Stimulated activated CD4-positive, alpha-beta T cell treated with anti-CD3 and anti-CD28 coated beads, Interleukin-2, amount 100 ng/mL, for 24 hours (primary cell): Measurements from ENCODE around the gene PDE2A.
A peak's percentile ranks its signal among the peaks of the same experiment; 100 is the strongest.

ENCODE experiments used
- DNase-seq, 2 donors: peaks; one replicate each; pipeline ENCODE4 v3.0.0-alpha.2; 2020

The PDE2A gene

DNA sequence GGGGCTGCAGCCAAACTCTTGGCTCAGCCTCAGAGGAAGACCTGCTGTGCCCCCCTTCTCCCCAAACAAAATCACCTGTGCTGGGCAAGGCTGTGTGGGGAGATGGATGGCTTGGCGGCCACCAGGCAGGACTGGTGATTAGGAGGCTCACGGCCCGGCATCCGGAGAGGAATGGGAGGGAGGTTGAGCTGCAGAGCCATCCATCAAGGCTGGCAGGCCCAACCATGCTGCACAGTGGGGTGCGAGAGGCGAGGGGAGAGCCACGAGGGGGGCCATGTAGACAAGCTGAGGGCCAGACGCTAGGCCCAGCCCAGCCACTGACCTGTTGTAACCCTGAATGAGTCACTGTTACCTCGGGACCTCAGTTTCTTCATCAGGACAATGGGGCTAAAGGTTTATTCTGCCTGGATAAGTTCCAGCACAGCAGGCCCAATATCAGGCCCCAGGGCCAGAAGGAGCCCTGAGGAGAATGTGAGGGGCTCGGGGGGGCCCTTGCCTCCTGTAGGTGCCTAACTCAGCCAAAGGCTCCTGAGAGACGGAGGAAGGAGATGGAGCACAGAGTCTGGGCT is 18.2 kb downstream of the PDE2A start:
- DNase-seq, result no peak

DNA sequence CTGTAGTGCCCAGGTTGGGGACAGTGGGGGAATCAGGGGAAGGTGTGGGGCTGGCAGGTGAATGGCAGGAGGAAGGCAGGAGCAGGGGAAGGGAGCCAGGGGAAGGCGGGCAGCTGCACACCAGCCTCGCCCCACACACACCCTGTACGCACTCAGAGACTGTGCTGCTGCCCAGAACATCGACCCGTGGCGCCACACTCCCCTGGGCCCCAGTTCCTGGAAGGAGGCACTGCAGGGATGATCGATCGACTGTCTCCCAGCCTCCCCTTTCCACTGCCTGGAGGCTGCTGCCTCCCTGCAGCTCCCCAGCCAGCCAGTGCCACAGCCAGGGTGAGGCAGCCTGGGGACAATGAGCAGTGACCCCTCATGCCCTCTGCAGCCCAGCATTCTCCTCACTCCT is 19.2 kb downstream of the PDE2A start:
- no peak for DNase-seq

DNA sequence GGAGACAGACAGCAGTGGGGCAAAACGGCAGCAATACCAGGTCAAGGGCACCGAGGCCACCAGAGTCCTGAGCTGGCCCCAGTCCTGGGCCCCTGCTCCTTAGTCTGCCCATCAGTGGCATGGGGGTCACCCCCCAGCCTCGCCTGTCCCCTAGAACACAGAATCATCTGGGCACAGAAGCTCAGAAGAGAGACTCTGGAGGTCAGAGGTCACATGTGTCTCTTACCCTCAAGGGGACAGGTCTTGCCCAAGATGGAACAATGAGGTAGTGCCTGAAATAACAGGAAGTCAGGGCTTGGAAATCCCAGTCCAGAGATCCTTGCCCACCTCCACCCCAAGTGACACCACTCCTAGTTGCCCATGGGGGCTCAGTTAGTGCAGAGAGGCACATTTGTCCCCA is 20.6 kb downstream of the PDE2A start:
- DNase-seq, result no peak

DNA sequence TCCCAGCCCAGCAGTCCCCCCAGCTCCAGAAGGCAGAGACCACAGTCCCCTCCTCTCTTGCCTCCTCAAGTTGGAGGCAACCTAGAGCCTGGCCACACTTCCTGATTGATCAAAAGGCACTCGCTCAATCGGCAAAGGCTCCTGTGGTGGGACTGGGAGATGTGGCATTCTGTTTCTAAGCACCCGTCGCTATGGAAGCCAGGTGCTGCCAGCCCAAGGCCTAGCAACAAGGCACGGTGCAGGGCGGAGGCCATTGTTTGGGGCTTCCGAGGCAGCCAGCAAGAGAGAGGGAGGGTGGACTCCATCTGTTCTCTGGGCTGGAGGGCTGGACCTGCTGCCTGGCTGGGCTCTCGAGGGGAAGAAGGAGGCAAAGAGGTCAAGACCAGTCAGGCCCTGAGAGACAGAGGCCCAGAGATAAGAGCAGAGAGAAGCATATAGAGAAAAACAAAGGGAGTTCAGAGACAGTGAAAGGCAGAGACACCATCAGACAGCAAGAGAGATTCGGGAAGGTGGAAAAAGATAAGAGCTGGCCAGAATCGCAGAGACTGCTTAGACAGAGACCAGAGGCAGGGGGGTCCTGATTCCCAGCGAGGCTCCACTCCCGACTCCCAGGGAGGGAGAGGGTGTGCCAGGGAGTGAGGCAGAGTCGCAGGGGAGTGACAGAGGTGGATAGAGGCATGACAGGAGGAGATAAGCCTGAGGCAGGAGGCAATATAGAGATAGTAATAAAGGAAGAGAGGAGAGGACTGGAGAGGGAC is 21.2 kb downstream of the PDE2A start:
- DNase-seq, result no peak

DNA sequence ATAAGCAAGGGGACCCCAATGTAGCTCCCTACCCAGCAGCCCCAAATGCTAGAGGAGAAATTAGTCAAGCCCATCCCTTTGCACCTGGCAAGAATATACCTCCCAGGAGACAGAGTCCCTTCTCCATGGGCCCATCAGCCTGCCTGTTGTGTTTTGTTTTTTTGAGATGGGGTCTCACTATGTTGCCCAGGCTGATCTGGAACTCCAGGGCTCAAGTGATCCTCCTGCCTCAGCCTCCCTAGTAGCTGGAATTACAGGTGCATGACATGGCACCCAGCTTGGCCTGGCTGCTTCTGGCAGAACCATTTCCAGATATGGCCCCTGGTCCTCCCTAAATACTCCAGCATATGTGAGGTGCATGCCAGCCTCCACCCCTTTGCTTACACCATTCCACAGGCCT is 22.1 kb downstream of the PDE2A start:
- no peak for DNase-seq

DNA sequence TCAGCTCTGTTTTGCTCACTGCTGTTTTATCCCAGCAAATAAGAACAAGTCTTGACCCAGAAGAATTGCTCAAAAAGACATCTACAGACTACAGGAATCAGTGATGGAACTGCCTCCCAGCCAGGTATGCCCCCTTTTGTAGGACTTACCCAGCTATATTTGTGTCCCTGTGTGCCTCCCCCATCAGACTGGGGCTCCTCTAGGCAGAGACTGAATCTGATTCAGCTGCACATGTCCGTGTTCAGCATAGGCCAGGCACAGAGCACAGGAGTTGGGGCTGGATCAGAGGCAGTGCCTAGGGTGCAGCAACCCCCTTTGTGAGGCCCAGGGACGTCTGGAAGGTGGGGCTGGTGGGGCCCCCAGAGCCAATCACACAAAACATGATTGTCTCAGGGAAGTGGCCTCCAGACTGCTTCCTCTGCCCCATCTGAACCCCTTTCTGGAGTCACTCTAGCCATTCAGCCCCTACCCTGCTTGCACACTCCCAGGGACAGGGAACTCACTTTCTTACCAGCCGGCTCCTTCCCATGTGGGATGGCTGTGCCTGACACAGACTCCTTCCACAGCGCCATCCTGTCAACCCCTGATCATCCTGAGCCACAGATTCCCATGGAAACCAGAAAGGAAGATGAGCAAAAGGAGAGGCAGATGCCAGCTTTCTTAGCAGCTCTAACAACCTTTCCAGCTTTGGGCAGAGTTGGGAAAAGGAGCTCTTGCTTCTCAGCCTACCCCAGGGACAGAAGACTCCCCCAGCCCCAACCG is 24.8 kb downstream of the PDE2A start:
- DNase-seq, result no peak

DNA sequence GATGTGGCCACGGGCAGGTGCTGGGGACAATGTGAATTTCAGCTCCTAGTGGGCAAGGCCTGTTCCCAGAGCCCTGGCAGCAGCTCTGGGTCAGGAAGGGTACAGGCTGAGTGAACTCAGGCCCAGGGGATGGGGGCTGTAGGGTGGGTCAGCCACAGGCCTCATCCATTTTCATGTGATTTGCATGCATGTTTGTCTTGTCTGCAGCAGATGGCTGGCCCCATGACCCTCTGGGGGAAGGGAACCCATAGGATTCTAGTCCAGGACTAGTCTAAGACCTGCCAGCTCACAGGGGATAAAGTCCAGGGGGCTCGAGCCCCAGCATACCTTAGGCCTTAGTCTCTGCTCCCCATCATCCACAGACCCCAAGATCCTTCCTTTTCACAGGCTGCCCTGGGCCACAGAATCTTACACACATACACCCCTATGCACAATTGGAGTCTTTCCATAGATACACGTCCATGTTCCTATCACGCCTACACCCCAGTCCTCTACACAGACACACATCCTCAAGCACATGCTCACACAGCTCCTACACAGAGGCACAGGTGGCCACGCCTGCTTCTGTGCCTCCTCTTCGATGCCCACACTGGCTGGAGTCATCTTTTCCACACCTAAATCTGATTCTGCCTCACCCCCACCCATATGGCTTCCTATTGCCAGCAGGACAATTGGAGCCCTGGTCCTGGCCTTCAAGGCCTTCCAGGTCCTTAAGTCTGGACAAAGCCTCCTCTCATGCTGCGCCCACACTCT is 25.7 kb downstream of the PDE2A start:
- DNase-seq, result no peak

DNA sequence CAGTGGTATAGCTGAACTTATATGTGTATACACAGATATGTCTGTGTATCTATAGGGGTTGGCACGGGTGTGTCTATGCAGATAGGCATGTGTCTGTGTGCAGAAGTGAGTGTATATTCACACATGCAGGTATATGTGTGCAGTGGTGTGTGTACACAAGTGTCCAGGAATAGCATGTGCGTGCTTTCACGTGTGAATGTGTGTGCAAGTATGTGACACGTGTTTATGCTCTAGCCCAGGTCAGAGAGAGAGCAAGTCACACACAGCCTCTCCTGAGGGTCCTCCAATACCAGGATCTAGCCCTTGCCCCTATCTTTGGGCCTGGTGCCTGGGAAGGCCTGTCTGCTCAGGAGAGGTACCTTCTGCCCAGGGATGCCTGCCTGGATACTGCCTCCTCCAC is 26.3 kb downstream of the PDE2A start:
- no peak for DNase-seq

DNA sequence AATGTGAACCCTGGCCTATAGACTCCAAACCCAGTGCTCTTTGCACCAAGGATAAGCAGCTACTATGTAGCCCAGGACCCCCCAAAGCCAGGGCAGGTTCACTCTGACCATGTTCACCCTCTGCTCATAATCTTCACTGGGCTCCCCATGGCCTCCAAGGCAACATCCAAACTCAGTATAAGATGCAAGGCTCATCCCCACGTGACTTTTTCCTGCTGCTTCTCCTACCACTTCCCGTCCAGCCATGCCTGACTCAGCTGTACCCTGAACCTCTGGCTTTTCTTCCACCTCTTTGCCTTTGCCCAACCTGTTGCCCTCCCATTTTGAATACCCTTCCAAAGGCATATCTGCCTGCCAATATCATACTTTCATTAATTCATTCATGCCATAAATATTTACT is 27.8 kb downstream of the PDE2A start:
- no peak for DNase-seq

DNA sequence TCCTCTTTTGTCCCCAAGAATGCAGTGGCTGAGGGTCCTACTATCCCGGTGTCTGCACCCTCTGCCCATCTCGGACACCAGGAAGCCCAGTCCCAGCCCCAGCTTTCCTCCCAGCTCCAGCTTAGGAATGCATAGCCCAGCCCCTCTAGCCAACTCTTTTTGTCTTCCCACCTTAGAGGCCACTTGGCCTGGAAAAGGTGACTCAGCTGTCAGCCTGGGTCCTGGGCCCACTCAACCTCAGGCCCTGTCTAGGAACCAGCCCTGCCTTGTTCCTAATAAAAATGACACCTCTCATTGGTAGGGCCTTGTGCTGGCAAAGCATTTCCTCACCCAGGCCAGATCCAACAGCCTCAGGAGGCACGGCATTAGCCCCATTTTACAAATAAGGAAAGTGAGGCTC is 28.2 kb downstream of the PDE2A start:
- no peak for DNase-seq

DNA sequence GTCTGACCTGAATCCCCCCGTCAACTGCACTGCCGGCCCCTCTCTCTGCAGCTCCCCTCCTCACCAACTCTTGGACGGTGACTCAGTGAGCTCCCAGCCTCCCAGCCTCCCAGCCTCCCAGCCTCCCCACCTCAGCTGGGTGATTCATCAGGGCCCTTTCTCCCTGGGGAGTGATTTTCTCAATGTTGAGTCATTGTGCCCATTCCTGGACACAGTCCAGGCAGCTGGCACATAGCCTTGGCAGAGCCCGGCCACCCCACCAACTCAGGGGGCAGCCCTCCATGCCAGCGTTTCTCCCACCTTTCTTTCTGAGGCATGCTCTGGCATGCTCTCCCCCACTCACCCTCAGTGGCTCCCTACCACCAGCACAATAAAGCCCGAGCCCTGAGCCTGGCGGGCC is 30.7 kb downstream of the PDE2A start:
- DNase-seq, result no peak

DNA sequence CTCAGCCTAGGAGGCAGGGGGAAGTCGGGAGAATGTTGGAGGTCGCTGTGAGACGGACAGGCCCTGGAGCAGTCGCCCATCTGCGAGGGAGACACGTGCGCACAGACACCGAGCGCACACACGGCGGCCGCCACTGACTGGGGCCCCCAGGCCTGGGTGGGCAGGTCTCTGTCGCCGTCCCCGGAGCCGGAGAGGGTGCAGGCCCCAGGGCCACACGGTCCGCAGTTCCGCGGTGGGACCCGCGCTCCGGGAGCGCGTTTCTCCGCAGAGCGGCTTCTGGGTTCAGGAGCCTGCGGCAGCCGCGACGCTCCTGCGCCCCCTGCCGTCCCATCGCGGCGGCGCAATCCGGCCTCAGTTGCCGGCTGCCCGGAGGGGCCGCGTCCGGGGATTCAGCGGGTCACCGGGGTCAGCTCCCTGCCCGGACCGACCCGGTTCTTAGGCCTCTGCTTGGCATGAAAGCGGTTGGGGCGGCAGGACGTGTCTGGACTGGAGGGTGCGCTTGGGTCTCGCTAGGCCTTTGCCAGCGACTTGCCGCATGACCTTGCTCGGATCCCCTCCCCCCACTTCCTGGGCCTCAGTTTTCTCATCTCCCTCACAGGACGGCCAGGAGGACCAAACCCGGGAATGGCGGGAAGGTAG is 31.2 kb downstream of the PDE2A start:
- DNase-seq, result peak; percentile 70 to 77

DNA sequence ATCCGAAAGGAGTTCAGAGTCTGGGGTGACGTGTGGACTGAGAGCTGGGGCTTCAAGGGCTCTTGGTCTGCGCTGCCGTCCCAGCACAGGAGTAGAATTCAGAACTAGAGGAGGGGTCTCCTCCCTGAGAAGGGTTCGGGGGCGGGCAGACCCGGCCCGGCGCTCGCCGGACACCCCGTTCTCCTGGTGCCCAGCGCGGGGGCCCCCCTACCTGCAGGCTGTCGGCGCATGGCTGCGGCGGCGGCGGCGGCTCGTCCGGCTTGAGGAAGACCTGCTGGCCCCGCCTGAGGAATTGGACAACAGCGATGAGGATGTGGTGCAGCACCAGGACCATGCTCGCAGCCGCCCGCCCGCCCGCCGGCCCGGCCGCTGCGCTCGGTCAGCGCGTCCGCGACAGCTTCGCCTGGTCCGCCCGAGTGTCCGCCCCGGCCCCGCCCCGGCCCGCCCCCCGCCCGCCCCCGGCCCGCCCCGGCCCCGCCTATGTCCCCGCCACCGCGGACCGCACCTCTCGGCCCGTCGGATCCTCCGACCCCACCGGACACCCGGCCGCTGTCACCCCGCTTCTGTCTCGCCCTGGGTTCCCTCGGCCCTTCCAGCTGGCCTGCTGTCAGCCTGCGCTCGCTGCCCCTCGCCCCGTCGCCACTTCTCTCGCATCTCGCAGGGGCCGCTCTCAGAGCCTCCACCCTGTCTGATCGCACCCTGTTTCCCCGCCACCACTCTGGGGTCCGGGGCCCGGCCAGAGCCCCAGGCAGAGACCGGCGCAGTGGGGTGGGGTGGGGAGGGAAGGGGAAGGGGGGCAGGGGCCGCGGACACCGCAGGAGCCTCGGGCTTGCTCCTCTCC is 32.0 kb downstream of the PDE2A start:
- DNase-seq, result peak in 1 of 2 donors; percentile 29

DNA sequence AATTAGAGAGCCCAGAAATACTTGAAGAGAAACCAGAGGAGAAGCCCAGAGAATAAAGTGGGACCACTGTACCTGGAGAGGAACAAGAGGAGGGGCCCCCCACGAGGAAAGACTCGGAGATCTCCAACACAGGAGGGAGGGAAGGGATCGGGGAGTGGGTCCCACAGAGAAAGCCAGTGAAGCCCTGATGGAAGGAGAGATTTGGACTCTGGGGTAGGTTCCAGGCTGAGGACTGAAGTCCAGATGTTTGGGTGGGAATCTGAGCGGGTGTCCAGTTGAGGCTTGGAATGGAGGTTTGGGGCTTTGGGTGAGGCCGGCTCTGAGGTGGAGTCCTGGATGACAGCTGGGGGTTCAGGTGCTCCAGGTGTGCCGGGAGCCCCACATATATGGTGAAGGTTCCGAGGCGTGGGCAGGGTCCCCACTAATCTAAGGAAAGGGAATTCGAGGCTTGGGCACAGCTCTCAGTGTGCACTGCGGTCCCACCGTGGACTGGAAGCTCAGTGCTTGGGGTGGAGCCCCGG is 32.6 kb downstream of the PDE2A start:
- DNase-seq, result no peak

DNA sequence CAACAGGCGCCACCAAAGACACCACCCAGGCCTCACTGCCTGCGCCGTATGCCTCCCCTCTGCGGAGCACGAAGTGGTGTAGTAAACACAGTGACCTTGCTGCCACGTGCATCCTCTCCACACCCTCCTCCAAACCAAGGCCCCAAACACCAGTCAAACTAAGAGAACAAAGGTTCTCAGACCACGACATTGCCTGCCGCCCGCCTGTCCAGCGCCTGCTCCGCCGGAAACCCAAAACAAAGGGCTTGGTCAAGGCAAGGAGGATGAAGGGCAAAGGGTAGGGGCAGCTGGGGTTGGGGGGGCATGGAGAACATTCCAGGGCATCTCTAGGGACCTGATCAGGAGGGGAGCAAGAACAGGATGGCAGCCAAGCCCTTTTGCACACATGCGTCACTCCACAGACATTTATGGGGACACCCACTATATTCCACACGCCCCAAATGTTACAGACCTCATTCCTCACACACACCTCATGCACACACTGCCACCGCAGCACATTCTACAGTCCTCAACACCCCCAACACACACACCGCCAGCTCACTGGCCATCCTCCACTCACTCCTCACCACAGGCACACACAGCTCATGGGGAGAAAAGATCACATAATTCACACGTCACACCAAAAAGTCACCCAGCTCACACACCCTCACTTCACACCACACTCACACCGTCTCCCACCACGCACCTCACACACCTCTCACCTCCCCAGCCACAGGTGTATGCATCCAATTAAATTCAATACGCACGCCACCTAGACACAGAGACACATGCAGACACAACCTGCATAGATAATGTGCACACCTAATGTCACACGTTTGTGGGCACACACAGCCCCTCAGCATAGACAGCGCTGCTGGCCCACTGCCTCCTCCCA is 34.5 kb downstream of the PDE2A start:
- DNase-seq, result no peak

DNA sequence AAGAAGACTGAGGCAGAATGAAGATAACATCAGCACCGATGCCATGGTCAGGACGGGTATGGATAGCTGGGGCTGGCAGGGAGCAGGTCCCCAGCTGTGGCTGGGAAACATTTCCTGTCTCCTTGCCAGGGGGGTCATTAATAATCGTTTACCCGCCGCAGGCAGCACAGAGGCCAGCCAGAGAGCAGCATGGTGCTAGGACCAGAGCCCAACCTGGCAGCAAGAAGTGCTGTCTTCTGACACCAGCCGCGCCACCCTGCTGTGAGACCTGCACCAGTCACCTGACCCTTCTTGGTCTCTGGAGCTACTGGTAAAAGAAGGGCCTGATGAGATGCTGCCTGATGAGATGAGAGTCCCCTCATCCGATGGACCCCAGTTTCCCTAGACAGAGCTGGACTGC is 36.3 kb downstream of the PDE2A start:
- no peak for DNase-seq

DNA sequence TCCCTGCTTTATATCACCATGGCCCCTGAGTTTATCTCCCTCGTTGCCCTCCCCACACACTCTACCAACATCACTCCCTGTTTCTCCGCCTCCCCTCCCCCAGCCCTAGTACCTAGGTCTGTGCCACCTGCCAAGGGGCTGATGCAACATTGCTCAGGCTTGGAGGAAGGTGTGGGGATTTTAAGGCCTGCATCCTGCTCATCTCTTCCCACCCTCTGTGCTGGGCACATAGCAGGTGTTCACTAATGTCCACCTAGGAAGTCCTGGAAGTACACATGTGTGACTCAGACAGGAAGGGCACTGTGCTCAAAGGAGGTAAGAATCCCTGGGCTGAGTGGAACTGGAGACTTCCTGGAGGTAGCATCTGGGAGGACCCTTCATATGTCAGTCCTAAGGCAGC is 37.0 kb downstream of the PDE2A start:
- no peak for DNase-seq

DNA sequence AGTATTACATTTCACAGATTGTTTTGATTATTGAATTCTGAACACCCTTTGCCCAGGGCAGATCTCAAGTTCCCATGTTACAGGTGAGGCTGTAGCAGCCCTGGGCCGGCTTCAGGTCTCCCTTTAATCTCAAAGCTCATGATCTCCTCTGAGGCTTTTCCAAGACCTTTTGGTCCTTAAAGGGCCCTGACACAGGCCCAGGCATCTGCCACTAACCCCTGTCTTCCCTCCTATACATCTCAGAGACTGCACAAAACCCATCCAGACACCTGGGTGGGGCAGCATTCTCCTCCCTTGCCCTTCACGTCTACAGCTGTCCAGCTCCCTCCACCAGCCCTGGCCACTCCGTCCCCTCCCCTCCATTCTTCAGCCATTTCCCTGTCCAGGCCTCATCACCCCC is 37.8 kb downstream of the PDE2A start:
- no peak for DNase-seq

DNA sequence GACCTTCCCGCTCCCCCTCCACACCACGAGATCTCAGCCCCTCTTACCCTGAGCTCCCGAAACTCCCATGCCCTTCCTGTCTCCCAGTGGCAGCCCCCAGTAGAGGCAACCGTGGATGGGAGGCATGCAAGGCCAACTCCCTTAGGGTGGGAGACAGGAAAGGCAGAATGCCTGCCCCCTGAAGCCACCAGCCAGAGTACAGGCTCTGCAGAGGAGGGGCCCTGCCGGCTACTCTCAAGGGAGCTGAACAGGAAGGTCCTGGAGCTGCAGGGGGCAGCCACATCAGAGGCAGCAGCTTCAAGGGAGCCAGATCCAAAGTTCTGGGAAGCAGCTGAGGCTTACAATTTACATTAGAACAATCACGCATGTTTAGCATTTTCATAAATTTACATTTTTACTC is 38.3 kb downstream of the PDE2A start:
- DNase-seq, result no peak

DNA sequence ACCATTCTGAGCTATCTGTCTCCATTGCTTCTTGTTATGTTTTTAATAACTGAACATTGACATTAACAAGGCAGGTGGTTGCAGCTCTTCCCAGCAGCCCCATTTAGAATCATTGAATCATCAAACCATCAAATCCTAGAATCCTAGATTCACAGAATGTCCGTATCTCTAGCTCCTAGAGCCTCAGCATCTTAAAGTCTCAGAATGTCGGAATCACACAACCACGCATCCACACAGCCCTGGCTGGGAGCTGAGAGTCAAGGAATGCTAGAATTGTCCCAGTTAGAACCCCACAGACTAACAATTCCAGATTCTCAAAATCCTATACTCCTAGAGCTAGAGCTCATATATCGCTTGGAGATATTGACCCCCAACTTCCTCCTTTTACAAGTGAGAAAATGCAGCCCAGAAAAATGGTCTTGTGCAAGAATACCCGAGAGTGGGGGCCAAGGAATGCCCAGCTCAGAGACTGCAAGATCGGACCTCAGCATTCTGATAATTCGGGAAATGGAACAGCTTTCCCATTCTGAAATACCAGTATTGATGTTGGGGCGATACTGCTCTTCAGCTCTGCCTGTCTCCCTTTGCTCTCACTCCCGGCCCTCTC is 38.8 kb downstream of the PDE2A start:
- no peak for DNase-seq
